Activated CD4-positive, alpha-beta T cell treated with anti-CD3 and anti-CD28 coated beads, Interleukin-2, amount 50 U/mL, for 24 hours (primary cell): ENCODE measurements around the gene UMOD.
"Not testable (repeated sequence)": the region's sequence is repeated elsewhere in the genome, so short reads cannot be mapped to it uniquely, and the experiment has no call there.

Source experiments
- DNase-seq, 2 donors: peaks; one replicate each; pipeline ENCODE4 v3.0.0-alpha.2; 2020; ENCODE audit warnings: low read depth in 1 of 2, low spot score in 1 of 2

The UMOD gene

GRCh38 chr16:20321671-20322070, 30.8 kb downstream of the UMOD start:
- DNase-seq: no peak

- DNase-seq: not testable (repeated sequence)
These were observed 31.5 kb downstream of the UMOD start for GRCh38 chr16:20321051-20321450.

GRCh38 chr16:20320592-20320991, 31.9 kb downstream of the UMOD start:
- no peak for DNase-seq

- DNase-seq: no peak
These were observed 32.3 kb downstream of the UMOD start for GRCh38 chr16:20320178-20320577.

GRCh38 chr16:20319406-20319805, 33.1 kb downstream of the UMOD start:
- DNase-seq: no peak

- DNase-seq: no peak
These were observed 34.1 kb downstream of the UMOD start for GRCh38 chr16:20318437-20318836.

- DNase-seq: no peak
These were observed 34.5 kb downstream of the UMOD start for GRCh38 chr16:20318006-20318405.

- DNase-seq: no peak
These were observed 35.4 kb downstream of the UMOD start for GRCh38 chr16:20317117-20317516.

GRCh38 chr16:20316715-20317114, 35.8 kb downstream of the UMOD start:
- DNase-seq: no peak

- no peak for DNase-seq
These were observed 36.8 kb downstream of the UMOD start for GRCh38 chr16:20315764-20316163.

- DNase-seq: no peak
These were observed 37.9 kb downstream of the UMOD start for GRCh38 chr16:20314575-20314974.

- no peak for DNase-seq
These were observed 38.8 kb downstream of the UMOD start for GRCh38 chr16:20313741-20314140.

- not testable (repeated sequence) for DNase-seq
These were observed 39.9 kb downstream of the UMOD start for GRCh38 chr16:20312536-20313095.

- no peak for DNase-seq
These were observed 41.0 kb downstream of the UMOD start for GRCh38 chr16:20311548-20311947.

- no peak for DNase-seq
These were observed 41.8 kb downstream of the UMOD start for GRCh38 chr16:20310421-20311395.

GRCh38 chr16:20309786-20310185, 42.7 kb downstream of the UMOD start:
- no peak for DNase-seq

GRCh38 chr16:20308801-20309590, 43.5 kb downstream of the UMOD start:
- DNase-seq: no peak

- DNase-seq: no peak
These were observed 44.2 kb downstream of the UMOD start for GRCh38 chr16:20308266-20308665.

- no peak for DNase-seq
These were observed 44.7 kb downstream of the UMOD start for GRCh38 chr16:20307791-20308190.

- no peak for DNase-seq
These were observed 45.3 kb downstream of the UMOD start for GRCh38 chr16:20307240-20307671.

- DNase-seq: no peak
These were observed 46.1 kb downstream of the UMOD start for GRCh38 chr16:20306401-20306800.

GRCh38 chr16:20303012-20303411, 49.5 kb downstream of the UMOD start:
- DNase-seq: no peak
